Ishikawa (cell line): Measurements from ENCODE around the gene GANC.

ENCODE experiments used
- CREB1 ChIP-seq: IDR thresholded peaks from 2 replicates; pipeline ENCODE4 v1.6.1; 2012; ENCODE audit warnings: low read depth
- RAD21 ChIP-seq: IDR thresholded peaks from 2 replicates; pipeline ENCODE4 v1.6.1; 2012; ENCODE audit warnings: low read depth
- TAF1 ChIP-seq: IDR thresholded peaks from 2 replicates; pipeline ENCODE4 v1.6.1; 2012; ENCODE audit warnings: low read depth, mild to moderate bottlenecking
- TEAD4 ChIP-seq: IDR thresholded peaks from 2 replicates; pipeline ENCODE4 v1.6.1; 2012
- YY1 ChIP-seq: IDR thresholded peaks from 2 replicates; pipeline ENCODE4 v1.6.1; 2012; ENCODE audit warnings: low read depth

DNA sequence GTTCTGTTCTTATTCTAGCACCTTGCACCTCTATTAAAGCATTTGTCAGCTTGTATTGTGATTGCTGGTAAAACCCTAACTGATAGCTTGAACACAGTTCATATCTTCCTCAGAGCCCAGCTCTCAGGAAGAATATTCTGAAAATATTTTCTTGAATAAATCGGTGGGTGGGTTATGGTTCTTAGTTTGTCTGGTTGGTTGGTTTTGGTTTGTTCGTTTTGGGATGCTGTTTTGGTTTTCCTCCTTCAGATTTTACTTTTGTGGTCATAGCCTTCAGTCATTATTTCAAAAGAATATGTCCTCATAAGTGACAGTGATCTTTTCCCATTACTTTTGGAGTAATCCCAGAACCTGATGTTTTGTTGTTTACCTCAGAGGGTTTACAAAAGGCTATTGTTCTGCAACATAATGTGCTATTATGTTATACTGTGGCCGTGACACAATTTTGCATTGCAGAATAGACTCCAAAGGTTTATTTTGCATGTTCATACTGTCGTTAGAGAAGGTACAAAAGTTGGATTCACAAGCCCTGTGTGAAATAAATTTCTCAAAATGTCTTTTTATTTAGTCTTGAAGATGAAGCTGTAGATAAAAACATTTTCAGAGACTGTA is 2.9 kb downstream of the GANC start:
- TF ChIP-seq CREB1 (no peak), YY1 (no peak), RAD21 (no peak), TAF1 (no peak), TEAD4 (no peak)
